Measurements from ENCODE around the gene ENDOV. TPM values are rescaled to one million over a fixed set of nuclear protein-coding genes. Genes with fewer than 3 reads are reported as not detected.

Gene ENDOV
- total RNA-seq, 1 donor, result 4.9 TPM

GRCh38 chr17:80453998-80454556 is 39.1 kb downstream of the ENDOV start:
- H3K9me3 ChIP-seq (ENCODE audit: low read depth, low read length), result no peaks in the 10 kb centered on the region
- peak overlapping the region; percentile 67 for H3K4me3 ChIP-seq (ENCODE audit: low read length)
- peaks cover 22% of the 10 kb centered on the region for H3K4me1 ChIP-seq (ENCODE audit: insufficient read depth, low read length)
- no peaks in the 10 kb centered on the region for H3K27me3 ChIP-seq (ENCODE audit: insufficient read depth, low read length)

GRCh38 chr17:80454557-80455335 is 39.8 kb downstream of the ENDOV start:
- Histone ChIP-seq H3K4me1 (ENCODE audit: insufficient read depth, low read length) (peaks cover 22% of the 10 kb centered on the region), H3K27me3 (ENCODE audit: insufficient read depth, low read length) (no peaks in the 10 kb centered on the region), H3K9me3 (ENCODE audit: low read depth, low read length) (no peaks in the 10 kb centered on the region), H3K4me3 (ENCODE audit: low read length) (peak overlapping the region; percentile 67)

DNA sequence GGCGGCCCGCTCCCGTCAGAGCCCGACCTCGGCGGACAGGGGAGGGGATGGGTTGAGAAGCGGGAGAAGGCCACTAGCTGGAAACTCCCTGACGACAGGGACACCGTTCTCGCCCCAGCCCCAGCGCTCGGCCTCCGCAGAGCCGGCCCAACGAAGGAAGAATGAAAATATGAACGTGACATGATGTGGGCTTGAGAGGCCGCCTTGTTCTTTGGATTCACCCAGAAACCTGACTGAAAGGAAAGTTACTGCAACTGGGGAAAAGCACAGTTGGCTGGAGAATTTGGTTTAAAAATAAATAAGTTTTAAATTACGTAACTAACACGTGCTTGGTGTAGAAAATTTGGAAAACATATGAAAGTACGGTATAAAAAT is 40.4 kb downstream of the ENDOV start:
- Histone ChIP-seq H3K27me3 (ENCODE audit: insufficient read depth, low read length) (no peaks in the 10 kb centered on the region), H3K4me3 (ENCODE audit: low read length) (peak overlapping the region; percentile 67), H3K4me1 (ENCODE audit: insufficient read depth, low read length) (peaks cover 22% of the 10 kb centered on the region), H3K9me3 (ENCODE audit: low read depth, low read length) (no peaks in the 10 kb centered on the region)

GRCh38 chr17:80455784-80456183 is 40.8 kb downstream of the ENDOV start:
- no peaks in the 10 kb centered on the region for H3K9me3 ChIP-seq (ENCODE audit: low read depth, low read length)
- H3K4me3 ChIP-seq (ENCODE audit: low read length), result no peak overlapping the region
- no peaks in the 10 kb centered on the region for H3K27me3 ChIP-seq (ENCODE audit: insufficient read depth, low read length)
- peaks cover 22% of the 10 kb centered on the region for H3K4me1 ChIP-seq (ENCODE audit: insufficient read depth, low read length)

GRCh38 chr17:80456465-80457235 is 41.7 kb downstream of the ENDOV start:
- no peaks in the 10 kb centered on the region for H3K27me3 ChIP-seq (ENCODE audit: insufficient read depth, low read length)
- peaks cover 22% of the 10 kb centered on the region for H3K4me1 ChIP-seq (ENCODE audit: insufficient read depth, low read length)
- H3K4me3 ChIP-seq (ENCODE audit: low read length), result no peak overlapping the region
- no peaks in the 10 kb centered on the region for H3K9me3 ChIP-seq (ENCODE audit: low read depth, low read length)

DNA sequence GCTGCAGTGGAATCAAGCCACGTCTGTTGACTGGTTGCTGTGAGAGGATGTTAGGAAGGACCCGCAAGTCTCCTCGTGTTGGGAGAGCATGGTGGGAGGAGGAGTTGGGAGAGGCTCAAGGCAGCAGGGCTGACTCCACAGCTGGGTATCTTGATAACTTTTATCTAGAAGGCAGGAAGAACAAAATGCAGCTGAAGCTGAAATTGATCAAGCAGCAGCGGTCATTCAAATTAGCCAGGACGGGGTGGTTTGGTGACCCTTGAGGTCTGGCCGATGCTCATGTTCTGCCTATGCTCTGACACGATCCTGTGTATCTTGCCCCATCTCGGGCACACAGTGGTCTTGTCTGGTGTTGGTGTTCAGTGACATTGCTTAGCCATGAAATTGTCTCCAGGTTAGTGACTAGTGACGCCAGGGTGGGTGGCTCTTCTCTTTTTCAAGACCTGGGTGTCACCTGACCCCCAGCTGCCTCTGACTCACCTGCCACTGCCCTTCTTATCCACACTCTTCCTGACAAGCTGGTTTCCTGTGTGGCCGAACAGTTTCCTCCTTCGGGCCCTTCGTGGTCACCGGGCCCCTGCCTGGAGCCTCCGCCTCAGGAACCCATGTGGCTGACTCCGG is 42.4 kb downstream of the ENDOV start:
- Histone ChIP-seq H3K4me3 (ENCODE audit: low read length) (no peak overlapping the region), H3K9me3 (ENCODE audit: low read depth, low read length) (no peaks in the 10 kb centered on the region), H3K4me1 (ENCODE audit: insufficient read depth, low read length) (peaks cover 22% of the 10 kb centered on the region), H3K27me3 (ENCODE audit: insufficient read depth, low read length) (no peaks in the 10 kb centered on the region)

GRCh38 chr17:80458016-80458415 is 43.0 kb downstream of the ENDOV start:
- Histone ChIP-seq H3K4me3 (ENCODE audit: low read length) (no peak overlapping the region), H3K9me3 (ENCODE audit: low read depth, low read length) (no peaks in the 10 kb centered on the region), H3K4me1 (ENCODE audit: insufficient read depth, low read length) (peaks cover 22% of the 10 kb centered on the region), H3K27me3 (ENCODE audit: insufficient read depth, low read length) (no peaks in the 10 kb centered on the region)

DNA sequence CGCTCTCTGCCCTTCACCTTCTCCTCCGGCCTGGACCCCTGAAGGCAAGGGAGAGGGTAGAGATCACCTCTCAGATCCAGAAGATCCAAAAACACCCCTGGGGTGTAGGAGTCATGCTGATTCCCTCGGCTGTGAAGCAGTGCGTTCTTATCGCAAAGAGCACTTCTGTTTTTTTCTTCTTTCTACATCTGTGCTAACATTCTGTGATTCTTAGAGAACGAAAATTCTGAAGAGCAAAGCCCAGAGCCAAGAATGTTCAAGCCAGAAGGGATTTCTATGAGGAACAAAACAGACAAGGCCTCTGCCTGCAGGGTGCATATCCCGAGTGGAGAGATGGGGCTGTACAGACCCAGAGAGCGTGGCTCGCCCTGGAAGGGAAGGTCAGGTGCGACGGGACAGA is 44.3 kb downstream of the ENDOV start:
- Histone ChIP-seq H3K4me1 (ENCODE audit: insufficient read depth, low read length) (peaks cover 15% of the 10 kb centered on the region), H3K9me3 (ENCODE audit: low read depth, low read length) (no peaks in the 10 kb centered on the region), H3K27me3 (ENCODE audit: insufficient read depth, low read length) (no peaks in the 10 kb centered on the region), H3K4me3 (ENCODE audit: low read length) (no peak overlapping the region)

DNA sequence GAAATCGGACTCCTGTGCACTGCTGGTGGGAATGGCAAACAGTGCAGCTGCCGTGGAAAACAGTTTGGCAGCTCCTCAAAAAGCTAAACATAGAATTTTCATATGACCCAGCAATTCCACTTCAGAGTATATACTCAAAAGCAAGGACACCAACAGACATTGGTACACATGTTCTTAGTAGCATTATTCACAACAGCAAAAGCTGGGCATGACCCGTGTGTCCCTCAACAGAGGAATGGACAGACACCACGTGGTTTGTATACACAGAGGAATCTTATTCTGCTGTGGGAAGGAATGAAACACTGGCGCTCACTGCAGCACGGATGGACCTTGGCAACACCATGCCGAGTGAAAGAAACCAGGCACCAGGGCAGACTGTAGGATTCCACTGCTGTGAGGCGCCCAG is 45.5 kb downstream of the ENDOV start:
- Histone ChIP-seq H3K27me3 (ENCODE audit: insufficient read depth, low read length) (peaks cover under 1% of the 10 kb centered on the region), H3K4me3 (ENCODE audit: low read length) (no peak overlapping the region), H3K4me1 (ENCODE audit: insufficient read depth, low read length) (peaks cover 9% of the 10 kb centered on the region)

GRCh38 chr17:80461528-80462160 is 46.7 kb downstream of the ENDOV start:
- no peak overlapping the region for H3K4me3 ChIP-seq (ENCODE audit: low read length)
- peaks cover 2% of the 10 kb centered on the region for H3K27me3 ChIP-seq (ENCODE audit: insufficient read depth, low read length)
- H3K4me1 ChIP-seq (ENCODE audit: insufficient read depth, low read length), result peaks cover 8% of the 10 kb centered on the region
- no peaks in the 10 kb centered on the region for H3K9me3 ChIP-seq (ENCODE audit: low read depth, low read length)

More for the DNA sequence above, 45.5 kb downstream of the ENDOV start:
- H3K9me3 ChIP-seq (ENCODE audit: low read depth, low read length), result no peaks in the 10 kb centered on the region

- Histone ChIP-seq H3K4me1 (ENCODE audit: insufficient read depth, low read length) (no peaks in the 10 kb centered on the region), H3K9me3 (ENCODE audit: low read depth, low read length) (no peaks in the 10 kb centered on the region), H3K4me3 (ENCODE audit: low read length) (no peak overlapping the region), H3K27me3 (ENCODE audit: insufficient read depth, low read length) (peaks cover 18% of the 10 kb centered on the region)
Measured at GRCh38 chr17:80463784-80464400, 48.9 kb downstream of the ENDOV start.

DNA sequence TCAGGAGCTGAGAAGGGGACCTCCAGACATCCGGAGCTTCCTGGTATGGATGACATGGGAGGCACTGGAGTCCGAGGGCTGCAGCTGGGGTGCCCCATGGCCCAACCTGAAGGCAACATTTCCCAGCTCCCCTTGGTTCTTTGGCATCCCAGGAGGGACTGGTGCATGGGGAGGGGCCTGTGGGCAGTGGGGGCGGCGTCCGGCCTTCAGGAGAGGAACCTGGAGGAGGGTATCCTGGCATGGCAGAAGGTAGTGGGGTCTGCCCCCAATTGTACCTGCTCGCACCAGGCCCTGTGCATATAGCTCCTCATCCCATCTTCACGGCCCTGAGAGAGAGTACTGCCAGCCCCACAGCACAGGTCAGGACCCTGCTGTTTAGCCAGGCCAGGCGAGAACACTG is 49.5 kb downstream of the ENDOV start:
- H3K4me3 ChIP-seq (ENCODE audit: low read length), result no peak overlapping the region
- H3K4me1 ChIP-seq (ENCODE audit: insufficient read depth, low read length), result no peaks in the 10 kb centered on the region
- H3K27me3 ChIP-seq (ENCODE audit: insufficient read depth, low read length), result peaks cover 19% of the 10 kb centered on the region
- H3K9me3 ChIP-seq (ENCODE audit: low read depth, low read length), result no peaks in the 10 kb centered on the region

- Histone ChIP-seq H3K27me3 (ENCODE audit: insufficient read depth, low read length) (peaks cover 19% of the 10 kb centered on the region), H3K9me3 (ENCODE audit: low read depth, low read length) (no peaks in the 10 kb centered on the region), H3K4me1 (ENCODE audit: insufficient read depth, low read length) (no peaks in the 10 kb centered on the region), H3K4me3 (ENCODE audit: low read length) (no peak overlapping the region)
Measured at GRCh38 chr17:80465327-80465974, 50.5 kb downstream of the ENDOV start.

DNA sequence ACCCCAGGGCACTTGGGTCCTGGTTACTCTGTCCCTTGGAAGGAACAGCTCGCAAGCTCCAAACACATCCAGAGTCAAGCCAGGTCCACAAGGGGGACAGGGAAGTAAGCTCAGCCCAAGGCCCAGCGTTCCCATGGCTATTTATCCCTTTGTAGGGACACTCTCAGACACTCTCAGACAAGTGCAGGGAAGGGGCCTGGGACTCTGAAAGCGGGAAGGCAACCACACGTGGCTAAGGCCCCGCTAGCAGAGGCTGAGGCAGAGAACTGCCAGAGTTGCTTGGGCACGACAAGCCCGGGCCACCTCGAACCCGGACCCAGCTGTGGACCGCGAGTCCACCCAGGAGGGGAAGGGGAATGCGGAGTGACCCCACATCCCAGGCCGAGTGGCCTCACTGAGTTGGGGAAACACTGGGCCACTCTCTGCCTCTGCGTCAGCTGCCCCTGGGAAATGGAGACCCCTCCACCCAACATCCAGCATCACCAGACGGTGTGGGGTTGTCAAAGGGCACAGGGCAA is 51.3 kb downstream of the ENDOV start:
- H3K4me3 ChIP-seq (ENCODE audit: low read length), result no peak overlapping the region
- no peaks in the 10 kb centered on the region for H3K9me3 ChIP-seq (ENCODE audit: low read depth, low read length)
- no peaks in the 10 kb centered on the region for H3K4me1 ChIP-seq (ENCODE audit: insufficient read depth, low read length)
- peaks cover 19% of the 10 kb centered on the region for H3K27me3 ChIP-seq (ENCODE audit: insufficient read depth, low read length)

Measured in mononuclear cell (primary cell).